ENCODE measurements around the gene LRRTM4.

GRCh38 chr2:76829374-76830234 is 692.6 kb downstream of the LRRTM4 start:
- no peak for TF ChIP-seq CTCF (IDR thresholded peaks at IDR 0.05; ENCODE audit: low read length)
- no peak for TF ChIP-seq EZH2 (IDR thresholded peaks at IDR 0.05; ENCODE audit: borderline replicate concordance, low read length)

Data from OCI-LY1 (cell line).